Measurements from ENCODE around the gene ILK. TPM values are rescaled to one million over a fixed set of nuclear protein-coding genes. Genes with fewer than 3 reads are reported as not detected.

Gene ILK
- total and polyA plus RNA-seq, 10 of the 15 experiments (the other 5 are each of a cell fraction or from before 2014, with no cell fraction given), result 51.8 to 163 (median 92.0) TPM

- RAD21 ChIA-PET (ENCODE audit: unreplicated experiment), result interaction anchor here (1.1 to 4.3 kb wide), 7 partner anchors 8 to 238 kb away, joined by 3 to 55 read pairs (median 10); partner anchors contain the start of genes ILK, MRPL17 and RRP8
- 81% methylated on average over 5 of the region's 5 CpGs for WGBS (ENCODE audit: insufficient coverage, insufficient replicate concordance, low lambda C conversion rate, missing lambda C conversion rate)
- in situ Hi-C loops (cut with MboI) (loop anchor here (10.0 kb wide), 1 partner anchor 907 kb away; no protein-coding TSS in a partner anchor), intact Hi-C loops (cut with micrococcal nuclease; ENCODE audit: unreplicated experiment) (loop anchor here (10.0 kb wide), 1 partner anchor 907 kb away; no protein-coding TSS in a partner anchor)
- SMC1A ChIA-PET (ENCODE audit: uncharacterized antibody, unreplicated experiment), result interaction anchor here (1.0 to 3.5 kb wide), 8 partner anchors 10 to 87 kb away, joined by 3 to 34 read pairs (median 10); partner anchors contain the start of genes ILK and MRPL17
- Histone ChIP-seq H3K27me3 (replicated peaks in 1 of 2; ENCODE audit: control insufficient read depth in 2 of 2, insufficient read depth in 2 of 2, low read length in 1 of 2) (no peaks in the 10 kb centered on the region), H3K27ac (ENCODE audit: control insufficient read depth, insufficient read depth) (no peak overlapping the region), H2AFZ (ENCODE audit: control insufficient read depth, low read depth, low read length) (no peak overlapping the region), H3K9ac (ENCODE audit: control insufficient read depth, insufficient read depth, low read length) (no peak overlapping the region; the same call in 1 of the 2 replicates), H3K9me3 (replicated peaks; ENCODE audit: control insufficient read depth, insufficient read depth, low read length) (no peaks in the 10 kb centered on the region), H3K36me3 (ENCODE audit: control insufficient read depth in 2 of 2, insufficient read depth in 2 of 2, low read length in 1 of 2) (peaks cover 0 to 6% of the 10 kb centered on the region in 2 experiments; a peak in 1 of 4 replicates), H3K4me2 (ENCODE audit: control insufficient read depth, insufficient read depth) (peak overlapping the region; percentile 92), H3K4me1 (ENCODE audit: control insufficient read depth, insufficient read depth, low read length) (peaks cover 13% of the 10 kb centered on the region), H4K20me1 (ENCODE audit: control insufficient read depth, insufficient read depth) (no peaks in the 10 kb centered on the region), H3K4me3 (peak overlapping the region; percentile 95; the same call in 1 of the 2 replicates), H3K79me2 (ENCODE audit: control insufficient read depth, insufficient read depth, low read length) (peaks cover 12% of the 10 kb centered on the region)
- BruUV-seq (replicated peaks), result no TSS peak
- ATAC-seq (no peak), FAIRE-seq (no peak), DNase-seq (ENCODE audit: low read depth, low spot score) (no peak)
- POLR2A ChIA-PET, result interaction anchor here (1.1 to 9.1 kb wide), 4 partner anchors 8 to 66 kb away, joined by 3 to 85 read pairs (median 30); partner anchors contain the start of genes ILK, MRPL17 and TAF10
- CTCF ChIA-PET, result interaction anchor here (0.6 to 3.5 kb wide), 6 partner anchors 9 to 85 kb away, joined by 3 to 27 read pairs (median 20); partner anchors contain the start of genes ILK and MRPL17
- TF ChIP-seq SPI1 (IDR thresholded peaks at IDR 0.05; ENCODE audit: borderline replicate concordance, insufficient read depth, low read depth, low read length) (no peak), GATAD2B (conservative IDR thresholded peaks at IDR 0.05; ENCODE audit: low read depth) (no peak), FOXM1 (IDR thresholded peaks at IDR 0.05; ENCODE audit: low read depth, low read length) (no peak), HDAC2 (IDR thresholded peaks at IDR 0.05) (no peak), USF1 (IDR thresholded peaks at IDR 0.05; ENCODE audit: borderline replicate concordance, extremely low read length, insufficient read depth, low read depth, low read length) (no peak), RAD21 (IDR thresholded peaks at IDR 0.05; ENCODE audit: insufficient read depth, low read depth, low read length) (no peak), ESRRA (IDR thresholded peaks at IDR 0.05; ENCODE audit: low read length) (no peak), SMAD1 (IDR thresholded peaks at IDR 0.05; ENCODE audit: low read depth, partially characterized antibody) (no peak), RELA (IDR thresholded peaks at IDR 0.05; ENCODE audit: borderline replicate concordance, partially characterized antibody) (no peak), CEBPB (IDR thresholded peaks at IDR 0.05; ENCODE audit: borderline replicate concordance in 1 of 2, low read depth in 2 of 2, low read length in 2 of 2) (no peak), REST (IDR thresholded peaks at IDR 0.05; ENCODE audit: low read depth, low read length) (no peak)
Observed at GRCh38 chr11:6617315-6617781, 13.8 kb downstream of the ILK start.

Data from GM12878 (cell line).